Astrocyte of the cerebellum (primary cell): ENCODE results near the gene GAK.

ENCODE experiments used
- DNase-seq: peaks from one replicate; pipeline ENCODE4 v3.0.0-alpha.2; 2011; ENCODE audit warnings: low read depth
- H3K4me3 ChIP-seq: 2 replicates; pipeline ENCODE4 v1.5.1; 2011; ENCODE audit warnings: mild to moderate bottlenecking, low read depth, low read length, moderate library complexity
- CTCF ChIP-seq: IDR thresholded peaks from 2 replicates; pipeline ENCODE4 v1.5.1; 2012; ENCODE audit warnings: low read length, low read depth, moderate library complexity, mild to moderate bottlenecking; ENCODE audit errors: missing control alignments
- in situ Hi-C: cut with HindIII; loops from 2 replicates; pipeline ENCODE4 v1.10.0; 2017; ENCODE audit warnings: low sequenced_read_pairs

The GAK gene

GRCh38 chr4:915041-915474 lies 17.1 kb downstream of the GAK start:
- in situ Hi-C loops, result no loop called here
- H3K4me3 ChIP-seq, result no peak overlapping the region
- no peak for TF ChIP-seq CTCF
- DNase-seq, result no peak

GRCh38 chr4:914531-914930 lies 17.6 kb downstream of the GAK start:
- TF ChIP-seq CTCF, result no peak
- no peak for DNase-seq
- no peak overlapping the region for H3K4me3 ChIP-seq
- in situ Hi-C loops, result no loop called here

GRCh38 chr4:913280-913618 lies 18.9 kb downstream of the GAK start:
- in situ Hi-C loops, result no loop called here
- DNase-seq, result no peak
- H3K4me3 ChIP-seq, result no peak overlapping the region
- TF ChIP-seq CTCF, result no peak

- in situ Hi-C loops, result no loop called here
- no peak for TF ChIP-seq CTCF
- peak; percentile 27 for DNase-seq
- no peak overlapping the region for H3K4me3 ChIP-seq
These were observed 19.4 kb downstream of the GAK start for GRCh38 chr4:912548-913279.

- in situ Hi-C loops, result no loop called here
- H3K4me3 ChIP-seq, result no peak overlapping the region
- no peak for TF ChIP-seq CTCF
- no peak for DNase-seq
These were observed 20.1 kb downstream of the GAK start for GRCh38 chr4:911871-912490.

- no peak for TF ChIP-seq CTCF
- no peak for DNase-seq
- in situ Hi-C loops, result no loop called here
- no peak overlapping the region for H3K4me3 ChIP-seq
These were observed 20.8 kb downstream of the GAK start for GRCh38 chr4:911221-911751.
